Mononuclear cell (primary cell): ENCODE data around the gene SRCAP. TPM values are rescaled to one million over a fixed set of nuclear protein-coding genes. Genes with fewer than 3 reads are reported as not detected.
A peak's percentile ranks its signal among the peaks of the same experiment; 100 is the strongest.
"Not testable (repeated sequence)": the region's sequence is repeated elsewhere in the genome, so short reads cannot be mapped to it uniquely, and the experiment has no call there.

Experiments
- H3K27me3 ChIP-seq: 2 replicates; pipeline ENCODE4 v1.6.0; 2011; ENCODE audit warnings: low read length, control low read depth; ENCODE audit not compliant: insufficient read depth
- H3K4me1 ChIP-seq: 2 replicates; pipeline ENCODE4 v1.5.1; 2011; ENCODE audit warnings: mild to moderate bottlenecking, low read length, control low read depth; ENCODE audit not compliant: insufficient read depth
- H3K4me3 ChIP-seq: 2 replicates; pipeline ENCODE4 v1.5.1; 2011; ENCODE audit warnings: mild to moderate bottlenecking, low read length, moderate library complexity
- H3K9me3 ChIP-seq: 2 replicates; pipeline ENCODE4 v1.5.1; 2011; ENCODE audit warnings: low read depth, mild to moderate bottlenecking, control low read depth, low read length
- total RNA-seq: library from RNA; depleted of rRNA; stranded (reverse); fragments of >200 nt; gene quantifications from one replicate; pipeline ENCODE4 v1.2.3, GENCODE V29; 2012

The SRCAP gene
- total RNA-seq, 1 donor = 16.5 TPM

DNA sequence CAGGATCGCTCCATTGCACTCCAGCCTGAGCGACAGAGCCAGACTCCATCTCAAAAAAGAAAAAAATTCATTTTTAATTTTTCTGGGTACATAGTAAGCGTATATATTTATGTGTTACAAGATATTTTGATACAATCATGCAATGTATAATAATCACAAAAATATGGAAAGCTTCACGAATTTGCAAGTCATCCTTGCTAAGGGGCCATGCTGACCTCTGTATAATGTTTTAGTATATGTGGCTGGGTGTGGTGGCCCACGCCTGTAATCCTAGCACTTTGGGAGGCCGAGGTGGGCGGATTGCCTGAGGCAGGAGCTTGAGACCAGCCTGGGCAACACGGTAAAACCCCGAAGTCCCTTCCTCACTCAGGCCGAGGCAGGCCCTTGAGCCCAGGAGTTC, 23.8 kb upstream of the SRCAP start:
- H3K4me1 ChIP-seq = no peaks in the 10 kb centered on the region
- H3K27me3 ChIP-seq = no peaks in the 10 kb centered on the region
- no peak overlapping the region for H3K4me3 ChIP-seq
- no peaks in the 10 kb centered on the region for H3K9me3 ChIP-seq

GRCh38 chr16:30677931-30678585, 20.9 kb upstream of the SRCAP start:
- H3K9me3 ChIP-seq = no peaks in the 10 kb centered on the region
- H3K4me1 ChIP-seq = no peaks in the 10 kb centered on the region
- H3K4me3 ChIP-seq = no peak overlapping the region

DNA sequence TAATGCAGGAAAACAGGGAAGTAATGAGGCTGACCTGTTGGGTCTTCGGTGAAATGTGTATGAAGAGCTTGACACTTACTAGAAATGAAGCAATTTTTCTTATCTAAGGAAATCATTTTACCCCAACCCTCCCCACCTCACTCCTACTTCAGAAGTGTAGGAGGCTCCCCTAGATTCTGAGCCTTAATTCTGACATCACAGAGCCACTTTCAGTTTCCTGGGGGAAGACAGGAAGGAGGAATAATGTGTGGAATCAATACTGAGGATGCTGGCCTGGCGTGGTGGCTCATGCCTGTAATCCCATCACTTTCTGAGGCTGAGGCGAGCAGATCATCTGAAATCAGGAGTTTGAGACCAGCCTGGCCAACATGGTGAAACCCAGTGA, 20.4 kb upstream of the SRCAP start:
- no peaks in the 10 kb centered on the region for H3K27me3 ChIP-seq
- H3K4me3 ChIP-seq = no peak overlapping the region
- no peaks in the 10 kb centered on the region for H3K4me1 ChIP-seq
- no peaks in the 10 kb centered on the region for H3K9me3 ChIP-seq

More at GRCh38 chr16:30677931-30678585, 20.9 kb upstream of the SRCAP start:
- no peaks in the 10 kb centered on the region for H3K27me3 ChIP-seq

DNA sequence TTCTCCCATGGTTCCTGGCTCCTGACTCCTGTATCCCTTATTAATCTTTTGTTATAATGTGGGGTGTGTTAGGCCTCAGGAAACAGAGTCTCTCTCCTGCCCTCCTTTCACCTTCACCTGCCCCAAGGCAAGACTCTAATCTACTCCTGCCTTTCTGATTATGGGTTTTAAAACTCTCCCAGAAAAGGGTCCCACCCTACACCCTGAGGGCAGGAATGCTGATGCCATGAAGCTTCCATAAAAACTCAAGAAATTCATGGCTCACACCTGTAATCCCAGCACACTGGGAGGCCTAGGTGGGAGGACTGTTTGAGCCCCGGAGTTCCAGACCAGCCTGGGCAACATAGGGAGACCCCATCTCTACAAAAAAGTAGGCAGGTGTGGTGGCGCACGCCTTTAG, 18.6 kb upstream of the SRCAP start:
- H3K9me3 ChIP-seq = no peaks in the 10 kb centered on the region
- no peaks in the 10 kb centered on the region for H3K4me1 ChIP-seq
- no peak overlapping the region for H3K4me3 ChIP-seq
- no peaks in the 10 kb centered on the region for H3K27me3 ChIP-seq

DNA sequence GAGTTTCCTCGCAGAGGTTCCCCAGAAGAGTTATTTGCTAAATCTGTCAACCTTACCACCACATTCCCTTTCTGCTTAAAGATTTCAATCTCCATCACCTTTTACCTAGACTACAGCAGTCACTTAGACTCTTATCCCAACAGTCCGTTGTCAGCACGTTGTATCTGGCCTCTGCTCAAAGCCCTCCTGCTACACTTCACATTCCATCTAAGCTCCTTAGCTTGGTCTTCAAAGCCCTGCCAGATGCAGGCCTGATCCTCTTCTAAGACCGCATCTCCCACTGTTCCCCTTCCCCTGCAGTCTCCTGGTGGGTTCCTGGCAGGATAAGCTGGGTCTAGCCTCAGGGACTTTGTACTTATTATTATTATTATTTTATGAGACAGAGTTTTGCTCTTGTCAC, 10.3 kb upstream of the SRCAP start:
- Histone ChIP-seq H3K9me3 (no peaks in the 10 kb centered on the region), H3K4me3 (no peak overlapping the region), H3K4me1 (peaks cover 16% of the 10 kb centered on the region), H3K27me3 (no peaks in the 10 kb centered on the region)

- Histone ChIP-seq H3K4me3 (no peak overlapping the region), H3K4me1 (peaks cover 34% of the 10 kb centered on the region), H3K27me3 (no peaks in the 10 kb centered on the region), H3K9me3 (no peaks in the 10 kb centered on the region)
Observed at GRCh38 chr16:30691907-30692306, 7.1 kb upstream of the SRCAP start.

- Histone ChIP-seq H3K4me3 (no peak overlapping the region), H3K9me3 (no peaks in the 10 kb centered on the region), H3K27me3 (no peaks in the 10 kb centered on the region), H3K4me1 (peaks cover 39% of the 10 kb centered on the region)
Observed at GRCh38 chr16:30692396-30693064, 6.4 kb upstream of the SRCAP start.

GRCh38 chr16:30694926-30695693, 3.9 kb upstream of the SRCAP start:
- Histone ChIP-seq H3K9me3 (no peaks in the 10 kb centered on the region), H3K4me3 (no peak overlapping the region), H3K27me3 (no peaks in the 10 kb centered on the region), H3K4me1 (peaks cover 54% of the 10 kb centered on the region)

DNA sequence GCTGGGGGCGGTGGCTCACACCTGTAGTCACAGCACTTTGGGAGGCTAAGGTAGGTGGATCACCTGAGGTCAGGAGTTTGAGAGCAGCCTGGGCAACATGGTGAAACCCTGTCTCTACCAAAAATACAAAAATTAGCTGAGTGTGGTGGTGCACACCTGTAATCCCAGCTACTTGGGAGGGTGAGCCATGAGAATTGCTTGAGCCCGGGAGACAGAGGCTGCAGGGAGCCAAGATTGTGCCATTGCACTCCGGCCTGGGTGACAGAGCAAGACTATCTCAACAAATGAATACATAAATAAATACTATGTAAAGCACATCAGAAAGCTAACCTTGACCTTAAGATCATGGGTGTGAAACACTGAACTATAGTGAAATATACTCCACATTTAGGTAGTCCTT, 2.3 kb upstream of the SRCAP start:
- H3K4me3 ChIP-seq, H3K9me3 ChIP-seq, H3K27me3 ChIP-seq: not testable (repeated sequence)
- H3K4me1 ChIP-seq = peaks cover 59% of the 10 kb centered on the region

DNA sequence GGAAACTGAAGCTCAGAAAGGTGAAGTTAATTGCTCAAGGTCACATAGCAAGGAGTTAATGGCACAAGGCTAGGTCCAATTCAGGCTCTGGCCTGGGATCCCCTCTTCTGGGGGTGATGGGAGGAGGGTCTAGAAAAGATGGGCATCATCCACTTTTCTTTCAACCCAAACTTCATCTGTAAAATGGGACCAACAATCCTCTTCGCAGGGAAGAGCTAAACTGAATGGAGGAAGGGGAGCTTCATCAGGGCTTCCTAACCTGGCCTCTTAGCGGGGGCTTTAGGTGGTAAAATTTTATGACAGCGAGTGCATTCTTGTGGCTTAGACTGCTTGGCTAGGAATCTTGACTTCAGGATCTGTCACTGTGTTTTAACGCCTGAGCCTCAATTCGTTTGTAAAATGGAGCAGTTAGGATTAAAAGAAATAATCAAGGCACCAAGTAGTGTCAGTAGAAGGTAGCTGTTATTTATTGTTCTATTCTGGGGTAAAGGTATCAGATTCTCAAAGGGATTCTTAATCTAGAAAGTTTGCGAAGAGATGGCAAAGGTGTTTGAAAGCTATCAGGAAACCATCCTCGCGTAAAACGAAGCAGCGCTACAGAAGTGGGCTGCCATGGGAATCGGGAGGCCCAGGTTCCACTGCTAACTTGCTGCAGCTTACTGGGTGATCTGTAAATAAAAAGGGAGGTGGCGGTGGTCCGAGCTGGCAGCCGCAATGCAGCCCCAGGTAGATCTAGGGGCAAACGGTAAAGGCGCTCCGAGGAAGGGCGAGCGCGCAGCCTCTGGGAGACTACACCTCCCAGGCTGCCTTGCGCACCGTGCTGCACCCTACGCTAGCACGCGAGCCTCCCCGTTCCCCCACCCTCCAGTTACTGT, 1.5 kb upstream of the SRCAP start:
- Histone ChIP-seq H3K27me3 (no peaks in the 10 kb centered on the region), H3K4me3 (peak overlapping the region; percentile 93), H3K4me1 (peaks cover 55% of the 10 kb centered on the region), H3K9me3 (no peaks in the 10 kb centered on the region)

GRCh38 chr16:30698139-30698815, 694 bp upstream of the SRCAP start:
- no peaks in the 10 kb centered on the region for H3K9me3 ChIP-seq
- H3K27me3 ChIP-seq = no peaks in the 10 kb centered on the region
- peaks cover 48% of the 10 kb centered on the region for H3K4me1 ChIP-seq
- H3K4me3 ChIP-seq = peak overlapping the region; percentile 93

- Histone ChIP-seq H3K4me1 (peaks cover 34% of the 10 kb centered on the region), H3K27me3 (no peaks in the 10 kb centered on the region), H3K4me3 (peak overlapping the region; percentile 93), H3K9me3 (no peaks in the 10 kb centered on the region)
Observed at GRCh38 chr16:30699615-30700099, 686 bp downstream of the SRCAP start.

DNA sequence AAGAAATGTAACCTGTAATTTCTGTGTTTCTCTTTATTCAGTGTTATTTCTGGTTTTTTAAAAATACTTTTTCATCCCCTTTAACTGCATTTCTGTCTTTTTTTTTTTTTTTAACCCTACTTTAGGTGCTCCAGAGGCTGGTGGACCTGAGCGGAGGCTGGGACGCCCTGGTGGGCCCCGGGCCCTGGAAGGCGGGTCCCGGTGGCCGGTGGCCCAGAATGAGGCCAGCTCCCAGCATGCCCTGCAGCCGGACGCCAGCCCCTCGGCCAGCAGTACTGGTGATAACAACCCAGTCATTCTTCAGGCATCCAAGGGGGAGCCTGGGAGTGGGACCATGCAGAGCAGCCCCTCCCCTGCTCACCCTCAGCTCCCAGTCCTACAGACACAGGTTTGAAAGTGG, 1.5 kb downstream of the SRCAP start:
- H3K4me1 ChIP-seq = peaks cover 26% of the 10 kb centered on the region
- H3K9me3 ChIP-seq = no peaks in the 10 kb centered on the region
- no peak overlapping the region for H3K4me3 ChIP-seq
- no peaks in the 10 kb centered on the region for H3K27me3 ChIP-seq

- no peaks in the 10 kb centered on the region for H3K9me3 ChIP-seq
- H3K4me3 ChIP-seq = no peak overlapping the region
- no peaks in the 10 kb centered on the region for H3K27me3 ChIP-seq
- H3K4me1 ChIP-seq = peaks cover 26% of the 10 kb centered on the region
Observed at GRCh38 chr16:30700971-30701370, 2.0 kb downstream of the SRCAP start.
